SKM-1 treated with dmso at 0.1 percent for 144 hours (cell line): ENCODE measurements around the gene CITED4.

ENCODE experiments used
- DNase-seq: peaks from one replicate; lab custom pipeline; 2025; ENCODE audit not compliant: unreplicated experiment; lab: John Stamatoyannopoulos, UW

The CITED4 gene

DNA sequence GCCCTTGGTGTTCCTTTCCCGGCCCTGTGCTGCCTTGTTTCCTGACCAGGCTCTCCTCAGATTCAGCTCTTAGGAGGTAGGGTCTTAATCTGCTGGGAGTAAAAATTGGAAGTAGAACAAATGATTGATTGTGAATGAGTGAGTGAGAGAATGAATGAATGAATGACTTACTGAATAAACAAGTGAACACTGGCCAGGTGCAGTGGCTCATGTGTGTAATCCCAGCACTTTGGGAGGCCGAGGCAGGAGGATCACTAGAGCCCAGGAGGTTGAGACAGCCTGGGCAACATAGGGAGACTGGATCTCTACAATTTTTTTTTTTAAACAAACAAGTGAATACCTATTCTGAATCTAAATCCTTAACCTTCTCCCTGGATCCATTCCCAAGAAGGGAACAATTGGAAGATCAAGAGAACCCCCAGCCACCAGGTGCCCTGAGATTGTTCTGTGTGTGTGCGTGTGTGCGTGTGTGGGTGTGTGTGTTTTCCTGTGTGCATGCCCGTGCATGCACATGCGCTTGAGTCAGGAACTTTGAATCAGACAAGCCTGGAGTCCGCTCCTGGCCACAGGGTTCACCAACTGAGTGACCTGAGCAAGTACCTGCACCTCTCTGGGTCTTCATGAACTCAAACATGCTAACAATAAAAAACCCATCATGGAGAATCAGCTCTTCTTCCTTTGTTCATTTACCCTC, 24.3 kb upstream of the CITED4 start:
- no peak for DNase-seq

- no peak for DNase-seq
These were observed 22.1 kb upstream of the CITED4 start for GRCh38 chr1:40884055-40884795.

DNA sequence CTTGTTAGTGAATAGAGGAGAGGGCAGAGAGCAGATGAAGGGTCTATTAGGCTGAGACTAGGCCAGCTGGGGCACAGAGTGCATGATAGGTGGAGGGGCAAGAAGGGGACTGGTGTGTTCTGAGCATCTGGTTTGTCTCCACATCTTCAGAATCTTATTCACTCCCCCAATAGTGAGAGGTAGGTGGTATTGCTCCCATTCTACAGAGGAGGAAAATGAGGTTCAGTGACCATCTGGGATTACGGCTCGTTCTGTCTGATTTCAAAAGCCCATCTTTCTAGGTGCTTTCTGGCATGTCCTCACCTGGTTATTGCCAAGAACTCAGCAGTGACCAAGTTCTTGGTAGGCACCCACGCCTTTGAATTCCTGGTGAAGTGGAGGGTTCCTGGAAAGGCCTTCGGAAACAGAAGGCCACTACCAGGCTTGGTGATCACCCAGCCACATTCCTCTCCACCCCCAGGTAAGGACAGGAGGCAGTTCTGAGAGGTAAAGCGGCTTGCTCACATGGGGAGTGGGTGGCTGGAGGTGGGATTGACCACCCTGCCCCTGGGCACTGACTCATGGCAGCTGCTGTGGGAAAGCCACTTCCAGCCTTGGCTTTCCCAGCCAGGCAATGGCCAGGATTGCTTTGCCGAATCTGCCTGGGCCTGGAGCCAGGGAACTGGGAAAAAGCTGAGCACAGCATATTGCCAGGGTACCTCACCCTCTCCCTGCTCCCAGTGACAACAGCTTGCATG, 18.8 kb upstream of the CITED4 start:
- DNase-seq = no peak

DNA sequence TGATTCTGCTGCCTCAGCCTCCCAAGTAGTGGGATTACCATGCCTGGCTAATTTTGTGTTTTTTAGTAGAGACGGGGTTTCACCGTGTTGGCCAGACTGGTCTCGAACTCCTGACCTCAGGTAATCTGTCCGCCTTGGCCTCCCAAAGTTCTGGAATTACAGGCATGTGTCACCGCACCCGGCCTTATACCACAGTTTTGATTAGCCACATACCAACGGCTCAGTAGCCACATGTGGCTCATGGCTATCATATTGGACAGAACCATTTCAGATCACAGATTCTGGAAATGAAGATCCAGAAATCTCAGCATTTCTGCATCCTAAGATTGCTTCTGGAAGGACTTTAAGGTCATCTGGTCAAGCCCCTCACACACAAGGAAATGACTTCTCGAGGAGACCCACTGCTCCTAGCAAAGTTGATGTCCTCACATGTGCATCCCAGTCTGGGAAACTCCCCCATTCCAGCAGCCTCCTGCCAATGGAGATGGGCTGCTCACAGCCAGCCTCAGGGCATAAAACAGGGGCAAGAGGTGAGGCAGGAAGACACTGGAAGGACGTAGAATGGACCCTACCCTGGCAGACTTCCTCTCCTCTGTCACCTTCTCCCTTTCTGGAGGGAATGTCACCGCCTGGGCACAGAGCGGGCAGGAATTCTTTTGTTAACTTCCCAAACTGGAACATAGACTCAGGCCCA, 17.5 kb upstream of the CITED4 start:
- no peak for DNase-seq

DNA sequence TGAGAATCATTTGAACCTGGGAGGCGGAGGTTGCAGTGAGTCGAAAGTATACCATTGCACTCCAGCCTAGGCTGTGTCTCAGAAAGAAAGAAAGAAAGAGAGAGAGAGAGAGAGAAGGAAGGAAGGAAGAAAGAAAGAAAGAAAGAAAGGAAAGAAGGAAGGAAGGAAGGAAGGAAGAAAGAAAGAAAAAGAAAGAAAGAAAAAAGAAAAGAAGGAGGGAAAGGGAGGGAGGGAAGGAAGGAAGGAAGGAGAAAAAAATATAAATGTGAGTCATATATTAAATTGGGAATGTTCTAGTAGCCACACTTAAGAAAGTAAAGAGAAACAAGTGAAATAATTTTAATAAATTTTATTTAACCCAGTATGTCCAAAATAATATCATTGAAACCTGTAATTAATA, 16.7 kb upstream of the CITED4 start:
- DNase-seq = no peak

DNA sequence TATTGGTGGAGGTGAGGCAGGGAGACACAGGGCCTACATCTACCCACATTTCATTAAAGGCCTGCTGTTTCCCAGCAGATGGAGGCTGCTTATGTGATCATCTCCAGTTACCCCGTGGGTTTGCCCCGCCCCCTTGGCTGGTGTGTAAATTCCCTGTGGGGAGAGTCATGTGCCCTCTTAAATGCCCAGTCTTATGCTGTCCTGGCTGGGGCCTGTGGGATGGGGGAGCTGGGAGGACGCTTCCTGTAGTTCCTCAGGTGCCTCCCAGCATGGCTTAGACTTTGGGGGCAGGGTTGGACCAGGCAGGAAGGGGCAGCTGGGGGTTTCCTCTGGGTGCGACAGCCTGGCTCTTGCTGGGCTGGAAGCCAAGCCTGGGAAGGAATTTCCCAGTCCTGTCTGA, 15.5 kb upstream of the CITED4 start:
- no peak for DNase-seq

- DNase-seq = no peak
These were observed 14.7 kb upstream of the CITED4 start for GRCh38 chr1:40876891-40877290.

- DNase-seq = no peak
These were observed 14.2 kb upstream of the CITED4 start for GRCh38 chr1:40876436-40876761.

DNA sequence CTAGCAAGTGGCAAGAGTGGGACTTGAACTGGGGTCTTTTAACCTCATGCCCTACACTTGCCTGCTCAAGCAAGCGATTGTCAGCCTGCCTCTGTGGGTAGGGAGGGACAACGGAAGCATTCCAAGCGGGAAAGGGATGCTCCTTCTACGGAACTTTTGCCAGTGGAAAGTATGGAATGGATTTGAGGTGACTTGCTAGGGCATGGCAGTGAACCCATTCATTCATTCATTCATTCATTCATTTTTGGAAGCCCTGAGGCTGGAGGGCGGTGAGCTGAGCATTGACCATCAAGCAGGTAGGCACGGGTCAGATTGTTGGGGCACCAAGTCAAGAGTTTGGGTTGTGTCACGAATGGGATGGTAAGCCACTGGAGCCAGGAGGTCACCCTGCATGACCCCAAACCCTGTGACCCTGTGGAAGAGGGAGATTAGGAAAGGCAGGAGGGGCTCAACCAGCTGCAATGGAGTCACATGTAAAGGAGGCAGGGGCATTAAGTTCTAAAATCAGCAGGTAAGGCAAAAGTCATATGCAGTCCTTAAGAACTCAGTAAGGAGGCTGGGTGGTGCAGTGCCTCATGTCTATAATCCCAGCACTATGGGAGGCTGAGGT, 11.8 kb upstream of the CITED4 start:
- no peak for DNase-seq

DNA sequence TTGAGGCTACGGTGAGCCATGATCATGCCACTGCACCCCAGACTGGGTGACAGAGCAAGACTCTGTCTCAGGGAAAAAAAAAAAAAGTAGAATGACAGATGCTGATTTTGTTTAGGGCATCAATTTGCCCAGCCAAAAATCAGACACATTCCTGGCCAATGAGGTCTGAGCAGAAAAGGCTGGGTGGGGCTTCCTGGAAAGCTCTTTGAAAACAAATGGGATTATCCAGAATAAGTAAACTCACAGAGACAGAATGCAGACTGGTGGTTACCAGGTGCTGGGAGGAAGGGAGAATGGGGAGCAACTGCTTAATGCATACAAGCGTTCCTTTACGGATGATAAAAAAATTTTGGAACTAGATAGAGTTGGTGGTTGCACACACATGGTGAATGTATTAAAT, 10.1 kb upstream of the CITED4 start:
- DNase-seq = no peak

DNA sequence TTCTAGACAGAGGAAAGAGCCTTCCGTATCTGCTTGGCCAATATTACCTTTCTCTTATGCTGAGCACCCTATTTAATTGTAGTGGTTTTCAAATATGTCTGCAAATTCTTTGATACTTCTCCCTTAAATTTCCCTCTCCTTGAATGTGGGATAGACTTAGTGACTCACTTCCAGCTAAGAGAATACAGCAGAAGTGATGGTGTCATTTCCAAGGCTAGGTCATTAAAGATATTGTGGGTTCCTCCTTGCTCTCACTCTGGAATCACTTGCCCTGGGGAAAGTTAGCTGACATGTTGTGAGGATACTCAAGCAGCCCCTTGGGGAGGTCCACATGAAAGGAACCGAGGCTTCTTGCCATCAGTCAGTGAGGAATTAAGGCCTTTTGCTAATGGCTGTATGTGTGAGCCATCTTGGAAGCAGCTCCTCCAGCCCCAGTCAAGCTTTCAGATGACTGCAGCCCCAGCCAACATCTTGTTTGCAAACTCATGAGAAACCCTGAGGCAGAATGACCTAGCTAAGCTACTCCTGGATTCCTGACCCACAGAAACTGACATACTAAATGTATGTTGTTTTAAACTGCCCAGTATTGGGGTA, 8.1 kb upstream of the CITED4 start:
- no peak for DNase-seq

- DNase-seq = no peak
These were observed 6.0 kb upstream of the CITED4 start for GRCh38 chr1:40868051-40868723.

DNA sequence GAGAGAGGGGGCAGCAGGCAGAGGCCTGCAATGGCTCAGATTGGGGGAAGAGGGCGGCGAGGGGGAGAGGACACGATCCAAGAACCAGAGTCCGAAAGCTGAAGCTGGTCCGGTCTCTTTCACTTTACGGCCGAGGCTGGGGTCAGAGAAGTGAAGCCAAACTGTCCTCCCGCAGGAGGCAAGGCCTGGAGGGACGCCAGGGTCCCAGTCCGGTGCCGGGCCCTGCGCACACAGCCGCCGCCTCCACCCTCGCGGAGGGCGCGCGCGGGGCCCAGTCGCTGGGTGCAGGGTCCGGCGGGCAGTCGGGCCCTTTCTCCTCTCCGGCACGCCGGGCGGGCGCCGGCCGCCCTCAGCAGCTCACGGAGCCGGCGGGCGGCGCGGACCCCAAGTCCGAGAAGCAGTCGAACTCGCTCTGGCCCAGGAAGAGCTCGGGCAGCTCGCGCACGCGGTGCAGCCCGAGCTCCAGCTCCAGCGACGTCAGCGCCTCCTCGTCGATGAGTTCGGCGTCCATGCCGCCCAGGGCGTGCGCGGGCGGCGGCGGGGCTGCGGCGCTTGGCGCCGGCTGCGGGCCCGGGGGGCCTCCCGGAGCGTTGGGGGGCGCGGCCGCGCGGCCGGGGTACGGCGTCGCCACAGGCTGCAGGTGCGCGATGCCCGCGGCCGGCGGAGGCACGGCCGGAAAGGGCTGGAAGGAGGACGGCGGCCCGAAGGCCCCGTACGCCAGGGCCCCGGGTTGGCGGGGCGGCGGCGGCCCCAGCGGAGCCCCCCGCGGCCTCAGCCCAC, 749 bp downstream of the CITED4 start:
- no peak for DNase-seq

GRCh38 chr1:40860706-40861223, 1.4 kb downstream of the CITED4 start:
- DNase-seq = peak; percentile 93

GRCh38 chr1:40858856-40859416, 3.2 kb downstream of the CITED4 start:
- no peak for DNase-seq

- no peak for DNase-seq
These were observed 4.4 kb downstream of the CITED4 start for GRCh38 chr1:40857737-40858136.

DNA sequence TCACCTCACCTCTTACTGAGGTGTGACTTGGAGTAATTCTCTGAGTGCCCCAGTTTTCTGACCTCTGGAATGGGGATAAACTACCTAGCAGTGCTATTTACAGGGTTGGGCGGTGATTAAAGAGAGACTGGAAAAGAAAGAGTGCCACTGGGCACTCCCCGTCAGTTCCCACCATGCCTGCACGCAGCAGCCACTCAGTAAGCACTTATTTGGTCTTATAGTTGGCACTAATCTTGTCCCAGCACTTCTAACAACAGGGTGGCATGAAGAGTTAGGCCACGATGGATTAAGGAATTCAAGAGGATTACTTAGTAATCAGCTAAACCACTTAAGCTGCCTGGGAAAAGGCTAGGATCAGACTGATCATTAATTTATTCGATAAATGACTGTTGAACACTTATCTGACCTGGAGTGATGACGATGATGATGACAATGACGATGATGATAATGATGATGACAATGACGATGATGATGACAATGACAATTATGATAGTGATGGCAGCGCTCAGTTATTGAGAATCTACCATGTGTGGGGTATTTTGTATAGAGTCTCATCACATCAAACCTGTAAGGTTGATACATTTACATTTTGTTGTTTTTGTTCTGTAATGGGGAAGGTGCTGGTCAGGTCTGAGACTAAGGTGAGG, 5.4 kb downstream of the CITED4 start:
- DNase-seq = no peak

GRCh38 chr1:40856116-40856515, 6.0 kb downstream of the CITED4 start:
- no peak for DNase-seq
